Camera-type eye (tissue), 1 donor: ENCODE results near the gene ZNF611. TPM values are rescaled to one million over a fixed set of nuclear protein-coding genes. Genes with fewer than 3 reads are reported as not detected.

Experiments
- total RNA-seq: library from RNA; depleted of rRNA; stranded (reverse); fragments of >200 nt; gene quantifications from one replicate; pipeline ENCODE4 v1.2.3, GENCODE V29; 2014

ZNF611 gene
- total RNA-seq: 24.5 TPM

DNA sequence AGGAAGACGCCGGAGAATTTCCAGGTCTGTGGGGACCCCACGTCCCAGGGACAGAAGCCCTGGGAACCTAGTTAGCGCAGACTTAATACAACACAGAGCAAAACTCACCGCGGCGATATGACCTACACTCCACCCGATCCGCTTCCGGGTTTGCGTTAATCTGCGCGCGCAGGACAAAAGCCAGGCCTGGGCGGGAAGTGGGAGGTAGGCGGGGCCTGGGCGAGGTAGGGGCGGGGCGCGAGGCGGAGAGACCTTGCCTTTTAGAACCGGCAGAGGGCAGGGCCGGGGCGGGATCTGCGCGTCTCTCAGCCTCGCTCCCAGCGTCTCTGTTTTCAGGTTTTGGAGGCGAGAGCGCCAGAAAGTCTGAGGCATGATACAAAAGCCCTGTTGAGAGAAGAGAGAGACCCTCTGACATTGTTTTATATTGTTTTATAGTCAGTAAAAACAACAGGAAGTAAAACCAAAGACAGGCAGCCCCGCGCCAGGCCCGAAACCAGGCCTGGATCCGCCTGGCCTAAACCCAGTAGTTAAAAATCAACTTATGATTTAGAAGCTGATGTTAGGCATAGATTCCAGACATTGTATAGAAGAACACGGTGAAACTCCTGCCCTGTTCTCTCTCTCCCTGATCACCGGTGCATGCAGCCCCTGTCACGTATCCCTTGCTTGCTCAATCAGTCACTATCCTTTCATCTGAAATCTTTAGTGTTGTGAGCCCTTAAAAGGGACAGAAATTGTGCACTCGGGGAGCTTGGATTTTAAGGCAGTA, at the start of gene ZNF611:
ZNF611 (minus strand) TSS at position 152 of the 769 bp plus-strand sequence. CDS start 19,150 bp downstream, outside the sequence.

Other genes starting within 250 kb of the ZNF611 start
- 74.4 TPM for gene ZNF808, start 207.4 kb downstream of the ZNF611 start, total RNA-seq
- 37.2 TPM for gene ZNF701, start 164.8 kb downstream of the ZNF611 start, total RNA-seq
- 168 TPM for gene ZNF83, start 96.7 kb downstream of the ZNF611 start, total RNA-seq
- gene ZNF600, start 51.7 kb upstream of the ZNF611 start, total RNA-seq: 4.2 TPM
- gene ZNF28, start 86.6 kb upstream of the ZNF611 start, total RNA-seq: 24.7 TPM
- gene ZNF468, start 122.6 kb upstream of the ZNF611 start, total RNA-seq: 43.4 TPM
- gene ZNF320, start 162.6 kb upstream of the ZNF611 start, total RNA-seq: 51.3 TPM
- gene ZNF888, start 188.4 kb upstream of the ZNF611 start, total RNA-seq: 16.1 TPM
- 15.7 TPM for gene ZNF816, start 227.8 kb upstream of the ZNF611 start, total RNA-seq